Stimulated activated CD8-positive, alpha-beta memory T cell treated with anti-CD3 and anti-CD28 coated beads, Interleukin-4, amount 100 ng/mL, for 1 hour (primary cell): ENCODE results near the gene TRIM37.
"Not testable (repeated sequence)": the region's sequence is repeated elsewhere in the genome, so short reads cannot be mapped to it uniquely, and the experiment has no call there.

Source experiments
- DNase-seq, 2 donors: peaks; one replicate each; pipeline ENCODE4 v3.0.0-alpha.2; 2020; ENCODE audit warnings: low read depth in 2 of 2, low spot score in 1 of 2

The TRIM37 gene

GRCh38 chr17:58956997-58957724 lies 149.5 kb downstream of the TRIM37 start:
- DNase-seq, result no peak

- DNase-seq, result not testable (repeated sequence)
Measured at GRCh38 chr17:58954358-58954757, 152.3 kb downstream of the TRIM37 start.

- no peak for DNase-seq
Measured at GRCh38 chr17:58947824-58948223, 158.9 kb downstream of the TRIM37 start.

- DNase-seq, result no peak
Measured at GRCh38 chr17:58947411-58947810, 159.3 kb downstream of the TRIM37 start.

GRCh38 chr17:58944166-58944565 lies 162.5 kb downstream of the TRIM37 start:
- no peak for DNase-seq

- no peak for DNase-seq
Measured at GRCh38 chr17:58936295-58936694, 170.4 kb downstream of the TRIM37 start.

- DNase-seq, result no peak
Measured at GRCh38 chr17:58932956-58933355, 173.7 kb downstream of the TRIM37 start.
